Suppressor macrophage treated with lipopolysaccharide for 1 hour (primary cell): ENCODE data around the gene SOX13.
A peak's percentile ranks its signal among the peaks of the same experiment; 100 is the strongest.

ENCODE experiments used
- DNase-seq, 3 donors: peaks; one replicate each; pipeline ENCODE4 v3.0.0-alpha.2; 2020 to 2022

SOX13 gene

DNA sequence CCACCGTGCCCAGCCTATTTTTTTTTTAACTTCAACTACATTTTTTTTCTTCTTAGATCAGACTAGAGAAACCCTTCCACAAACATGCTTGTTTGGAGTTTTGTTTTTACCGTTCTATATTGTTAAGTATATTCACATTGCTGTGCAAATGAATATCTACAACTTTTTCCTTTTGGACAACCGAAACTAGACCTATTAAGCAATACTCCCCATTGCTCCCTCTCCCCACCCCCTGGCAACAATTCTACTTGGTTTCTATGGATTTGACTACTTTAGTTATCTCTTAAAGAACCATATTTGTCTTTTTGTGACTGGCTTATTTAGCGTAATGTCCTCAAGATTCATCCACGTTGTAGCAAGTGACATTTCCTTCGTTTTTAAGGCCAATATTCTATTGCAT lies 59.8 kb downstream of the SOX13 start:
- no peak for DNase-seq

DNA sequence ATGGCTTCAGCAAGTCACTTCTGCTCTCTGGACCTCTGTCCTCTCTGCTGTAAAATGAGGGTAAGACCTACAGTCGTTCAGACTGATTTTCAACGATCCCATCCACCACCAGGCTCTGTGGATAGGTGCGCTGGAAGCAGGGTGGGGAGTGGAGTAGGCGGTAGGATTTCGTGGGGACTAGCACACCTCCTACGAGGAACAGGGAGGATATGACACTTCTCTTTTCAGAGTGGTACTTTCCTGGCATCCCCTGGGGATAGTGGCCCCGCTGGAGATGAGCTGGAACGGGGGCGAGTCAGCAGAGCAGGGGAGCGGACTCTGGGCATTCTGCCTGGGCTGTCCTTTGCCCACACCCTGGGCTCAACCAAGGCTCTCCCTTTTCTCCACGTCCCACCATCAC lies 61.2 kb downstream of the SOX13 start:
- no peak for DNase-seq

- DNase-seq: no peak
Measured at GRCh38 chr1:204136814-204137213, 63.9 kb downstream of the SOX13 start.

- DNase-seq: no peak
Measured at GRCh38 chr1:204139088-204139487, 66.2 kb downstream of the SOX13 start.

DNA sequence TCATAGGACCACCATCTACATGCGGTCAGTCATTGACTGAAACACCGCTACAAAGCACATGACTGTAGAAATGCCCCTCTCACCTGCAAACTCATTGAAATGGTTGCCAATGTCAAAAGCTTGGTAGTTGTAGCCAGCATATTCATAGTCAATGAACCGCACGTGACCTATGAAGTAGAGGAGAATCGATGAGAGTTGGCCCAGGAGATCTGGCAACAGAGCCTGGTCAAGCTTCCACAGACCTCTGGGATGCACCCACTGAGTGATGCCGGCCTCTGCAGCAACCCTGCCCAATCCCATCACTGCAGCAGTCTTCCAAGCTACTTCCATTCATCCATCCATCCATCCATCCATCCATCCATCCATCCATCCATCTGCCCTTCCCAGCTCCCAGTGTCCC lies 67.0 kb downstream of the SOX13 start:
- no peak for DNase-seq

- DNase-seq: no peak
Measured at GRCh38 chr1:204141131-204141530, 68.2 kb downstream of the SOX13 start.

GRCh38 chr1:204142032-204142974 lies 69.4 kb downstream of the SOX13 start:
- no peak for DNase-seq

DNA sequence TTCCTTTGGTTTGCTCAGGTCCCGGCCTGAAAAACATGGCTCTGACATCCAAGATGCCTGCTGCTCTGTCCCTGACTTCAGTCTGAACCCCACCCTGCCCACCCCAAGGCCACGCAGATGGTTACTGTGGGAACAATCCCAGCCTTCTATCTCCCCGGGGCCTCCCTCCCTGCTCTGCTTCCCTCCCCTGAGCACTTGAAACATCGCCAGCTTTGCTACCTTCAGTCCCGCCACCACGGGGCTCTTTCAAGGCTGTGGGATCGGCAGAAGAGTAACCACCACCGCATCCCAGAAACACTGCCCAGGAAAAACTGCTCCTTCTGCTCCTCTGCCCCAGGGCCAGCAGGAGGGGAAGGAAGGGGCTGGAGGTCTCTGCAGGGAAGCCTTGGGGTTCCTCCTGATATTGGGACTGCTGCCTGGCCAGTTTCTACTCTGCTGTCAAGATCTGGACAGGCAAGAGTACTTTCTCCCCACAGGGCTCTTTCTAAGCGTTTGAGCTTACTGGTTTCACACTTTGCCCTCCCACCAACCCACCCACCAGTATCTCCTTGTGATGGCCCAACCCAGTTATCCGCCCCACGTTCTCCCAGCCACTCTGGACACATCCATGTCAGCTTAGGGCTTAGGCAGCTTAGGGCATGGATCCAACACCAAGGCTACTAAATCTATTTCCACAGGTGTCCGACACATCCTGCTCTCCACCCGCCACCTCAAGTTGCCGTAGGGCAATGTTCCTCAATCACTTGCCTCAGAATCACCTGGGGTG lies 70.5 kb downstream of the SOX13 start:
- no peak for DNase-seq

DNA sequence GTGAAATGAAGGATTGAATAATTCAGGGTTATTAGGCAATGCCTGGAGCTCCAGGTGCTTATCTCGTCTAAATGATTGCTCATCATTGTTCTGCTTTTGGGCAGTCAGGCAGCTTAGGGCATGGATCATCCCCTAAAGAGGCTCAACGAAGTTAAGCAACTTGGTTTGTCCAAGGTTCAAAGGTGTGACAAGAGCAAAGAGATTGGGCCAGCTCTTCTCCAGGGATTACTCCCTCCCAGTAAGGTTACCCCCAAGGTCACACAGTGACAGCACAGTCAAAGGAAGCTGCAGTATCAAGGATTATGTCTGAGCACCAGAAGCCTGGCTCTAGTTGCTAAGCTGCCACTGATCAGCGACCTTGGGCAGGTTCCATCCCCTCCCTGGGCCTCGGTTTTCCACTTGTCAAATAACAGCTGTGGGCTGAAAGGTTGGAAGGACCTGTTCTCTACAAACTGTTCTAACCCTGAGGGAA lies 72.2 kb downstream of the SOX13 start:
- DNase-seq: no peak

GRCh38 chr1:204146309-204146708 lies 73.4 kb downstream of the SOX13 start:
- no peak for DNase-seq

DNA sequence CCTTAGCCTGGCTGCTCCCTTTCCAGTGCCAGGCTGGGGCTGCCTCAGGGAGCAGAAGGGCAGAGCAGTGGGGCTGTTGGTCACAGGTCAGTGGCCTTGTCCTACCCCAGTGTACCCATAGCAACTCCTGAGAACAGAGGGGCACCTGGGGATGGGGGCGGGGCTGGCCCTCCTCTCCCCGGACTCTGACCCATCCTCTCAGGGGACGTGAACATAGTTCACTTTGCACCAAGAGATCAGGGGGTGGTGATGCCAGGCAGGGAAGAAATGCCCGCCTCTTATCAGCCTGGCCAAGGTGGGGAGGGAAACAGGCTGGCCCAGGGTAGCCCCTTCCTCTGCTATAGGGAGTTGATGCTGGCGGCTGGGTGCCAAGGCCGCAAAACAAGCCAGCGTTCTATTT lies 74.0 kb downstream of the SOX13 start:
- DNase-seq: no peak

GRCh38 chr1:204147406-204148383 lies 74.8 kb downstream of the SOX13 start:
- no peak for DNase-seq

GRCh38 chr1:204149107-204149506 lies 76.2 kb downstream of the SOX13 start:
- no peak for DNase-seq

GRCh38 chr1:204149635-204150565 lies 77.0 kb downstream of the SOX13 start:
- DNase-seq: no peak

DNA sequence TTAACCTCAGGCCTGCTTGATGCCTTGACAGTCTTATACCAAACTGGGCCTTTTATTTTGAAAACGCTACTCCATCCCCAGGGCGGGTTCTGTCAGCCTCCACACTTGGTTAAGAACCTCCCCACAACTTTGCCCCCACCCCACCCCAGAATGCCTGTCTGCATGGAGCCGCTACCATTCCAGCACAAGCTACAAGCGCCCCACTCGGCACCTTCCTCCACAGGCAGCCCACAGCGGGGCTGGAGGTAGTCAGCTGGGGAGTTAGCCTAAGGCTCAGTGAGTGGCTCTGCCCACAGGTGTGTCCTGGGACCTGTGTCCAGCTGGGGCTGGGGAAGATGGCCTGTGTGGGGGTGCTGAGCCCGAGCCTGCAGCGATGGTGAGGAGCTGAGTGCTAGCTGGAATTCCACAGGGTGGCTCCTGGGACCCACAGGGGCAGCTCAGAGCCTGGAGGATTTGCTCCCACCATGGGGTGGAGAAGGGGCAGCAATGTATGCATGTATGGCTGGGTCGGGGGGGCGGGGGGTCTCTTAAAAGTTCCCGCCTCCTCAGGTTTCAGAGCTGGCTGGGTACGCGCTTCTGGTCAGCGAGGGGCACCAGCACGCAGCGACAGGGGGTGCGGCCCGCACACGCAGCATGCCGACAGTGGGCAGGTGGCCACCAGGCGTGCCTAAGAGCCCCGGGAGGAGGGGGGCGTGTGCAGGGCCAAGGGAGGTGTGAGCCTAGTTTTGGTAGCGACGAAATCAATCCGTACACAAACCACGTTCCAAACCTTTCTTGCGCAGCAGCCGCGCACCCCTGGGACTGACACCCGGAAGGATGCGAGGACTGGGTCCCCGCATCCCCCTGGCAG lies 78.0 kb downstream of the SOX13 start:
- DNase-seq: no peak

GRCh38 chr1:204151552-204152309 lies 78.8 kb downstream of the SOX13 start, which contains the start of gene ETNK2:
Gene ETNK2, minus strand, starts transcription at chr1:204152044. Its CDS starts 192 bp downstream, at chr1:204151852.
- peak; percentile 51 to 72 (median 63) for DNase-seq

DNA sequence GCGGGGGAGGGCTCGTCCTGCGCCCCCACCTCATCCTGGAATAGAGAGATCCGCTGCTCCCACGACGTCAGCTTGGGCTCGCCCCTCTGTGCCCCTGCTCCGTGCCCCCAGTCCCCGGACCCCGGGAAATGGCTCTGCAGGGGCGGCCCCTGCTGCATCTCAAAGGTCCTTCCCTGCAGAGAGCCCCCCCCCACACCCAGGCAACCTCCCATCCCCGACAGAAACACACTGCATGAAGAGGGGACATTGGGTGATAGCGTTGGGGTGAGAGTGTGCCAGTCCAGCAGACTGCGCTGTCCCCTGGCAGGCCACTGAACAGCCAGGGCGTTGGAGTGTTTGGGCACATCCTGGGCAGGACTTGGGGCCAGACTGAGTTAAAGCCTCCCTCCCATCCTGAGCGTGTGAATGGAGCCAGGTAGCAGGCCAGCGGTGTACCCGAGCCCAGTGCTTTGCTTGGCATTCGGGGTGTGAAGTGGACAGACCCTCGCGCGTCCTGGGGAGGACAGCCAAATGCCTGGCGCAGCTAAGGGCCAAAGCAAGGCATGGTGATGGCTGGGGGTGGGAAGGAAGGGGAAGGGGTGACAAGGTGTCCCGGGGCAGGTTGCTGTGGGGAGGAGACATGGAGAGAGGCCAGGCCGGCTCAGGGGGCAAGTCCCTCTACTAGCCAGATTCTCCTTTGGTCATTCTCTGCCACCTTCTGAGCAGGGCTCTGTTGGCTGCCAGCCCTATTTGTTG lies 79.6 kb downstream of the SOX13 start:
- no peak for DNase-seq

- no peak for DNase-seq
Measured at GRCh38 chr1:204153667-204154066, 80.8 kb downstream of the SOX13 start.
